ENCODE measurements around the gene CCL19.
"Not testable (repeated sequence)": the region's sequence is repeated elsewhere in the genome, so short reads cannot be mapped to it uniquely, and the experiment has no call there.

The CCL19 gene

DNA sequence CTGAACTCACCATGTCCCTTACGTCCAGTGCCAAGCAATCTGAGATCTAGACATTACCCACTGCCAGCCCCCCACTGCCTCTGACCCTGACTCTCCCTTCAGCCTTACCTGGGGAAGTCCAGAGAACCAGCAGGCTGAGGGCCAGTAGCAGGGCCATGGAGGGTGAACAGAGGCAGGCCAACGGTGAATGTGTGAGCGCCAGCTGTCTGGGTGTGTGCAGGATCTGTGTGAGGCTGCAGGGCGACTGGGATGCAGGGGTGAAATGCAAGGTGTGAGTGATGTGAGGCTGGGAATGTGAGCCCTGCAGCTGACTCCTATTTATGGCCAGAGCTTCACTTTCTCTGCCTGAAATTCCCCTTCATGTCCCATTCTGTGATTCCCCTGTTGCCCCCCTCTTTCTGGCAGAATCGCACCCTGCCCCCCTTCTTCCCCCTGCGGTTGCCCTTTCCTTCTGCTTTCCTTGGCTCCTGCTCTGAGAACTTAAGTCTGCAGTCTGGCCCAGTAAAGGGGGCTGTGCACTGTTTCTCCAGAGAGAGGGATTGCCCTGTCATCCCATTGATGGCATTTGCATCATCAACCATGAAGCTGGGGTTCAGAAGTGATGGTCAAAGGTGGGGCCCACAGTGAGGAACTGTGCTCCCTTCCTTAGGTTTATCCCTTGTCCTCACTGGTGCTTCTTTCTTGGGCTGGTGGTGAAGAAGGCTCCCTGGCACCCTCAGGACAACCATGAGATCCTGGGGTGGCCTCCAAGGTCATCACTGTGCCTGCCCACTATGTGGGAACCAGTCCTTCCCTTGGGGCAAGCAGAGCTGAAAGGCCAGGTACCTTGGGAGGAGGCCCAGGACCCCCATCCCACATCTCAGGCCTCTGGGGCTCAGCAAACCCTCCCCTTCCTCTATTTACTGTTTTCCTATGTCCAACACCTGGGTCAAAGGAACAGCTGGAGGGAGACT lies at the start of gene CCL19:
Gene CCL19 (minus strand): TSS at position 294 of the 953 bp plus-strand sequence. CDS start 137 bp downstream, at position 157.
- DNase-seq: no peak

DNA sequence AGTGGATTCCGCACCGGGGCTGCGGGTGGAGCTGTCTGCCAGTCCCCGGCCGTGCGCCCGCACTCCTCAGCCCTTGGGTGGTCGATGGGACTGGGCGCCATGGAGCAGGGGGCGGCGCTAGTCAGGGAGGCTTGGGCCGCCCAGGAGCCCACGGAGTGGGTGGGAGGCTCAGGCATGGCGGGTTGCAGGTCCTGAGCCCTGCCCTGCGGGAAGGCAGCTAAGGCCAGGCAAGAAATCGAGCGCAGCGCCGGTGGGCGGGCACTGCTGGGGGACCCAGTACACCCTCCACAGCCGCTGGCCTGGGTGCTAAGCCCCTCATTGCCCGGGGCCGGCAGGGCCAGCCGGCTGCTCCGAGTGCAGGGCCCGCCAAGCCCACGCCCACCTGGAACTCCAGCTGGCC lies 49.1 kb upstream of the CCL19 start:
- not testable (repeated sequence) for DNase-seq

GRCh38 chr9:34737677-34738260 lies 46.7 kb upstream of the CCL19 start:
- no peak for DNase-seq

DNA sequence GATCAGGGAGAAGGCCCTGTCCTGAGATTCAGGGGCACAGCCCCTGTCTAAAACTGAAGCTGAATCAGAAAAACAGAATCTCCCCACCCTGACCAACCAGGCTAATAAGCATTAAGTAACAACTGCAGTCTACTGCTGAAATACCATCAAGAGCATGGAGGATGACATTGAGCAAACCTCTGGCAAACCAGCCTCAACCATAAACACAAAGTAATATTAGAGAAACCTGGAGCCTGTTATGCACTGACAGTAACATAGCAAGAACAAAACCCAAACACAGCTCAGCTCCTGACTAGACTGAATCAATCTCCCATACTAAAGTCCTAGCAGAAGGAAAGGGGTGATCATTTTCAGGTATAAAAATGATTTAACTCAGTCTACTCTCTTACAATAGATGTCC lies 43.6 kb upstream of the CCL19 start:
- DNase-seq: no peak

DNA sequence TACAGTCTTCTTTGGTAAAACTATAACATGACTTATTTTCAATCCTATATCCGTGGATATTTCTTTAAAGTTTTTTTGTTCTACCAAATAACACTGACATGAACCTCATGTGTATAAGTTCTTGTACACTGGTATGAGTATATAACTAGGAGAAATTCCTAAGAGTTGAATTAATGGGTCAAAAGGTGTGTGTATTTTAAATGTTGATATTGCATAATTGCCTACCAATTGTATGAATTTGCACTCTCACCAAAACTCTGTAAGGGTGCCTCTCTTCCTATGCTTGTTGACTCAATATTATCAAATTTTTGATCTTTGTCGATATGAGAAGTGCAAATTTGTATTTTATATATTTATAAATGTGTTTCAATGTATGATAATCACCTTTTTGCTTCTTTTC lies 41.8 kb upstream of the CCL19 start:
- DNase-seq: no peak

GRCh38 chr9:34732478-34732877 lies 41.4 kb upstream of the CCL19 start:
- no peak for DNase-seq

DNA sequence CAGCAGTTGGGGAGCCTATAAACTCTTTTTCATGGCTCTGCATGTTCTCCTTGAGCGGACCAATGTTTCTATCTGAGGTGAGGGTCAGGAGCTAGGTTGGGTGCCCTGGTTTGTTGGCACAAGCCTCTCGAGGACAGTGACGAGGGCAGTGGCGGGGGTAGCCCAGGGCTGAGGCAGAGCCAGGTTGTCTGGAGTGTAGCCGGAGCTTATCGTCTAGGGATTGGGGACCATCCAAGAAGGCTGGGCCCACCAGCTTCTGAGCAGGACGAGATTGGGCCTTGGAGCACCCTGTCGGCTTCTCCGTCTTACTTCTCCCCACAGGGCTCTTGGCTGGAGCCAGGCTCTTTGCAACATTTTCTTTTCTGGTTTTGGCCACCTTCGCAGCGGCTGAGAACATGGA lies 32.1 kb upstream of the CCL19 start:
- no peak for DNase-seq

GRCh38 chr9:34719769-34720025 lies 28.6 kb upstream of the CCL19 start:
- DNase-seq: not testable (repeated sequence)

- DNase-seq: no peak
Observed at GRCh38 chr9:34719021-34719768, 28.1 kb upstream of the CCL19 start.

DNA sequence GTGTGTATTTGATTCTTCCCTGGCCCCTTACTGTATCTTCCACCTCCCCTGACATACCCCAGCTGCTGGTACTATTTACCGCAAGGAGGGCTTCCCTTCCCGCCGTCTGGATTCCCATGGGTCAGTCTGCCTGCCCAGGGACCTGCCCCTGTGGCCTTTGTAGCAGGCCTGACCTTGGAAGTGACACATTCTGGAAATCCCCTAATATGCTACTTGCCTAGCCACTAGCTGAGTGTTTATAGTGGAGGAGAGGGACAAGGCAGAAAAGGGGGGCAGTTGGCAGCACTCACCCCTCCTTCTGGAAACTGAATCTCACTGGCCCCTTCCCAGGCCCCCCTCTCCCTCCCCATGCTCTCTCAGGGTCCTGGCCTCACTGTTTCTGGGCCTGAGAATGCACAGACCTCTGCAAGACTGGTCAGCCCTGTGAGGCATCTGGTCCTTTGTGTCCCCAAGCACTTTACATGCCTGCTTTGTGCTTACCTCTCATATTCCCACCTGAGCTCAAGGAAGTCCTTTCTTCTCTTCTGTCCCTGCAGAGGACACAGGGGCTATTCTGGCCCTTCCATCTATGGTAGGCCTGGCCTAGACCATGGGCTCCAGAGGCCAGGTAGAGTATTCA lies 27.0 kb upstream of the CCL19 start:
- DNase-seq: no peak

GRCh38 chr9:34716711-34717110 lies 25.6 kb upstream of the CCL19 start:
- no peak for DNase-seq

- DNase-seq: no peak
Observed at GRCh38 chr9:34715639-34716215, 24.7 kb upstream of the CCL19 start.

GRCh38 chr9:34714007-34714406 lies 22.9 kb upstream of the CCL19 start:
- DNase-seq: no peak

DNA sequence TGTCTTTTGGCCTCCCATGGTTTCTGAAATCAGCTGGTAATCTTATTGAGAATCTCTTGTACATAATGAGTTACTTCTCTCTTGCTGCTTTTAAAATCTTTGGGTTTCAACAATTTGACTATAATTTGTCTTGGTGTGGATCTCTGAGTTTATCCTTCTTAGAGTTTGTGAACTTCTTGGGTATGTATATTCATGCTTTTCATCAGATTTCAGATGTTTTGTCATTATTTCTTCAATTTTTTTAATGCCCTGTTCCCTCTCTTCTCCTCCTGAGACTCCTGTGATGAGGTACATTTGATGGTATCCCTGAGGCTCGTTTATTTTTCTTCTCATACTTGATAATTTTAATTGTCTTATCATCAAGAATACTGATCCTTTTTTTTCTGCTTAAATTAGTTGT lies 21.1 kb upstream of the CCL19 start:
- DNase-seq: no peak

- no peak for DNase-seq
Observed at GRCh38 chr9:34710023-34710422, 18.9 kb upstream of the CCL19 start, which contains the start of gene CCL21. Gene CCL21, minus strand, starts transcription at chr9:34710136. Its CDS starts 70 bp downstream, at chr9:34710066.

DNA sequence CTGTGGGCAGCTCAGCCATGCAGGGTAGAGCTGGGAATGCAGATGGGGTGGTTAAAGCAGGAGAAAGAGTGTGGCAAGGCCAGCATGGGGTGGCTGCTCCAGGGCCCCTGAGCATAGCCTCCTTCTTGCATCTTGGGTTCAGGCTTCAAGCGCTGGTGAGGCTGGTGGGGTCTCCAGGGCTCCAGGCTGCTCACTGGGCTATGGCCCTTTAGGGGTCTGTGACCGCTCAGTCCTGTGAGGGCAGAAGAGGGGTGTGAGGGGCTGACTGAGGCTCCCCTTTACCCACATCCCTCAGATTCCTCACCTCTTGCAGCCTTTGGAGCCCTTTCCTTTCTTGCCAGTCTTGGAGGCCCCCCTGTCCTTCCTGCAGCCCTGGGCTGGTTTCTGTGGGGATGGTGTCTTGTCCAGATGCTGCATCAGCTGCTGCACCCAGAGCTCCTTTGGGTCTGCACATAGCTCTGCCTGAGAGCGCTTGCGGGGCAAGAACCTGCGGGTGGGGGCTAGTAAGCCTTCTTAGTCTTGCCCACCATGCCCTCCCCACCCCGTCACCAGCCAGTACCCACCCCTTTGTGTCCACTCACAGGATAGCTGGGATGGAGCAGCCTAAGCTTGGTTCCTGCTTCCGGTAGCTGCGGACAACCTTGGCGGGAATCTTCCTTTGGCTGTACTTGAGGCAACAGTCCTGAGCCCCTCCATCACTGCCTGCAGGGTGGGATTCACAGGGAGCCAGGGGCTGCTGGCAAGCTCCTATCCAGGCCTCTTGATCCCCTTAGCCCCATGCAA lies 18.3 kb upstream of the CCL19 start:
- DNase-seq: no peak

- DNase-seq: no peak
Observed at GRCh38 chr9:34707130-34707529, 16.1 kb upstream of the CCL19 start.

GRCh38 chr9:34701769-34702736 lies 11.0 kb upstream of the CCL19 start:
- DNase-seq: peak; percentile 44

- peak; percentile 20 for DNase-seq
Observed at GRCh38 chr9:34701023-34701768, 10.1 kb upstream of the CCL19 start.

DNA sequence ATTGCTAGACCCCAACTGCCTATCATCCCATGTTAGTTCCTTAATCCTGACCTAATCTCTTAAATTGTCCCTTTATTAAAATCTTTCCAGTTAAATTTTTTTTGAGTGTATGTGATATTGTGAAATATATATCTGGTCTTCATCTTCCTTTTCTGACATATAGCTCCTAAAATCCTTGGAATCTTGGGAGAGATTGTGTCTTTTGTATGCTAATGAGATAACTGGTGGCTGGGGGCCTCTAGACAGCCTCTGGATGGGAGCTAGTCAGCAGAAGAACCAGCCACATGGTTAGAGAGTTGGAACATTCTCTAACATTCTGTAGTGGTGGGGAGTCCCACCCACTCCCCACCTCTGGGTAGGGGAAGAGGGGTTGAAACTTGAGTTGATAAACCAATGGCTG lies 3.7 kb upstream of the CCL19 start:
- DNase-seq: no peak
